HepG2 (cell line): ENCODE data around the gene TPCN2. TPM values are rescaled to one million over a fixed set of nuclear protein-coding genes. Genes with fewer than 3 reads are reported as not detected.

ENCODE experiments used
- ATAC-seq: fragments of 200-7000 bp; cut with Tn5 transposase; 3 replicates; pipeline ENCODE4 v1.9.1; 2020; ENCODE audit warnings: mild to moderate bottlenecking, moderate library complexity
- BruUV-seq: library from RNA; stranded (reverse); fragments of 400-500 nt; replicated peaks from 2 replicates; lab custom pipeline; 2021; lab: Mats Ljungman, UMichigan
- CTCF ChIA-PET: fragments of 300-600 bp; formaldehyde crosslinking; extraction: SDS; loops from one replicate; lab custom pipeline; 2021; ENCODE audit warnings: low total read pairs, inconsistent platforms, low intra/inter-chr PET ratio; lab: Yijun Ruan, JAX
- POLR2A ChIA-PET: fragments of 350-600 bp; sonication (Branson Sonifier 250); formaldehyde crosslinking; loops from one replicate; lab custom pipeline; 2020; ENCODE audit warnings: antibody characterized with exemption, inconsistent platforms; lab: Yijun Ruan, JAX
- DNase-seq: peaks from one replicate; pipeline ENCODE4 v3.0.0-alpha.2; 2015; ENCODE audit warnings: low spot score
- FAIRE-seq: peaks from 3 replicates; lab custom pipeline; 2011; peaks lifted over from hg19 to GRCh38; lab: Jason Lieb, UNC
- H2AFZ ChIP-seq: one replicate; pipeline ENCODE4 v1.6.1; 2011; ENCODE audit warnings: low read length, inconsistent platforms
- H3K27ac ChIP-seq: fragments of 300-600 bp; 3 replicates; pipeline ENCODE4 v1.8.0; 2011; ENCODE audit warnings: mixed run types, mild to moderate bottlenecking, mixed read lengths, low read length, inconsistent platforms; ENCODE audit not compliant: insufficient read depth; ENCODE audit errors: extremely low read length
- H3K27me3 ChIP-seq, 2 experiments: fragments of 200-600 bp in 1 of 2; 2 replicates in 1 of 2; 3 replicates in 1 of 2; pipeline versions ENCODE4 v1.6.0 to v1.8.0; 2011; ENCODE audit warnings: low read length in 2 of 2, mild to moderate bottlenecking in 2 of 2, moderate library complexity in 2 of 2, inconsistent platforms in 1 of 2; ENCODE audit not compliant: insufficient read depth in 2 of 2, control insufficient read depth in 1 of 2
- H3K36me3 ChIP-seq, 2 experiments: fragments of 200-600 bp in 1 of 2; replicated peaks in 1 of 2; 2 replicates in 1 of 2; 3 replicates in 1 of 2; pipeline versions ENCODE4 v1.5.1 to v1.8.0; 2011; ENCODE audit warnings: low read length in 2 of 2, inconsistent platforms in 1 of 2; ENCODE audit not compliant: insufficient read depth in 2 of 2, control insufficient read depth in 1 of 2
- H3K4me1 ChIP-seq: 2 replicates; pipeline ENCODE4 v1.5.1; 2012; ENCODE audit warnings: low read length, inconsistent platforms; ENCODE audit not compliant: insufficient read depth
- H3K4me2 ChIP-seq: 2 replicates; pipeline ENCODE4 v1.6.0; 2011; ENCODE audit warnings: low read depth, low read length, inconsistent platforms
- H3K4me3 ChIP-seq, 3 experiments: fragments of 200-600 bp in 1 of 3; sonication (generic), shearing (Covaris generic) in 1 of 3; replicated peaks in 1 of 3; 2 replicates each; pipeline ENCODE4 v1.5.1; 2011 to 2016; ENCODE audit warnings: low read length in 3 of 3, inconsistent platforms in 2 of 3, low read depth in 2 of 3, mild to moderate bottlenecking in 2 of 3, control low read depth in 1 of 3, mixed read lengths in 1 of 3; ENCODE audit not compliant: insufficient read depth in 1 of 3
- H3K79me2 ChIP-seq: one replicate; pipeline ENCODE4 v1.6.1; 2011; ENCODE audit warnings: low read length, inconsistent platforms; ENCODE audit not compliant: insufficient read depth
- H3K9ac ChIP-seq: 2 replicates; pipeline ENCODE4 v1.6.0; 2011; ENCODE audit warnings: mild to moderate bottlenecking, low read depth, low read length, inconsistent platforms; ENCODE audit not compliant: insufficient read depth
- H3K9me3 ChIP-seq: 2 replicates; pipeline ENCODE4 v1.5.1; 2012; ENCODE audit warnings: mild to moderate bottlenecking, low read length
- H4K20me1 ChIP-seq: 2 replicates; pipeline ENCODE4 v1.6.0; 2011; ENCODE audit warnings: inconsistent platforms, mild to moderate bottlenecking, low read length, moderate library complexity; ENCODE audit not compliant: insufficient read depth
- CREB1 ChIP-seq, 2 experiments: fragments of 450-650 bp in 1 of 2; IDR thresholded peaks; 2 replicates each; pipeline ENCODE4 v1.6.1; 2016 to 2017; ENCODE audit warnings: control low read depth in 1 of 2, mild to moderate bottlenecking in 1 of 2, missing compliant biosample characterization in 1 of 2, missing genetic modification characterization in 1 of 2
- GFI1 ChIP-seq: sonication (generic); formaldehyde crosslinking; IDR thresholded peaks from 2 replicates; pipeline ENCODE4 v1.5.0; 2020; ENCODE audit warnings: missing genetic modification reagents, mild to moderate bottlenecking, borderline replicate concordance
- NFIC ChIP-seq: IDR thresholded peaks from 2 replicates; pipeline ENCODE4 v1.6.1; 2012; ENCODE audit warnings: mild to moderate bottlenecking, low read length, inconsistent platforms
- ZZZ3 ChIP-seq: sonication (generic); formaldehyde crosslinking; IDR thresholded peaks from 2 replicates; pipeline ENCODE4 v1.4.0; 2020; ENCODE audit warnings: missing genetic modification reagents, mild to moderate bottlenecking, borderline replicate concordance
- WGBS: methylation state at CpG from one replicate; pipeline ENCODE4 v1.1.6; 2017; ENCODE audit warnings: low lambda C conversion rate; 5-methylcytosine and 5-hydroxymethylcytosine counted together
- in situ Hi-C: cut with HindIII; loops from 2 replicates; pipeline ENCODE4 v1.10.0; 2017; ENCODE audit warnings: low pct_unique_long_range_greater_than_20kb; ENCODE audit not compliant: extremely low pct_ligation_motif_present
- intact Hi-C: fragments of 100-400 bp; cut with micrococcal nuclease; formaldehyde crosslinking; loops from one replicate; pipeline ENCODE4 v1.10.0; 2022; ENCODE audit not compliant: unreplicated experiment
- polyA plus RNA-seq, 8 experiments: library from polyadenylated mRNA; depleted of rRNA in 3 of 8; stranded (reverse) in 7 of 8; unstranded in 1 of 8; fragments of >200 nt; fragmentation: Illumina TruSeq in 4 of 8; extraction: Trizol in 4 of 8; gene quantifications; 2 replicates each; pipeline versions ENCODE4 v1.2.1 to v1.2.3, GENCODE V29; 2011 to 2016; ENCODE audit warnings: low read depth in 4 of 8, missing spikeins in 1 of 8, mixed read lengths in 1 of 8; ENCODE audit not compliant: insufficient read depth in 1 of 8
- total RNA-seq, 5 experiments: library from RNA; depleted of rRNA; stranded (reverse); fragments of >200 nt; fragmentation: Illumina TruSeq; extraction: Trizol; gene quantifications; 2 replicates each; pipeline ENCODE4 v1.2.3, GENCODE V29; 2016; ENCODE audit warnings: low read depth in 1 of 5
- TF ChIP-seq, protein P1 (sequence below): sonication (generic); formaldehyde crosslinking; IDR thresholded peaks from 2 replicates; pipeline ENCODE4 v1.9.0; 2021; ENCODE audit warnings: missing genetic modification reagents, mild to moderate bottlenecking, borderline replicate concordance
- TF ChIP-seq, protein P2 (sequence below): sonication (generic); formaldehyde crosslinking; IDR thresholded peaks from 2 replicates; pipeline ENCODE4 v1.5.0; 2020; ENCODE audit warnings: mild to moderate bottlenecking, missing genetic modification reagents, moderate library complexity

TPCN2 gene
- total and polyA plus RNA-seq, 2 of the 13 experiments (the other 11 are each of a cell fraction or from before 2014, with no cell fraction given): 5.6 to 5.9 TPM

DNA sequence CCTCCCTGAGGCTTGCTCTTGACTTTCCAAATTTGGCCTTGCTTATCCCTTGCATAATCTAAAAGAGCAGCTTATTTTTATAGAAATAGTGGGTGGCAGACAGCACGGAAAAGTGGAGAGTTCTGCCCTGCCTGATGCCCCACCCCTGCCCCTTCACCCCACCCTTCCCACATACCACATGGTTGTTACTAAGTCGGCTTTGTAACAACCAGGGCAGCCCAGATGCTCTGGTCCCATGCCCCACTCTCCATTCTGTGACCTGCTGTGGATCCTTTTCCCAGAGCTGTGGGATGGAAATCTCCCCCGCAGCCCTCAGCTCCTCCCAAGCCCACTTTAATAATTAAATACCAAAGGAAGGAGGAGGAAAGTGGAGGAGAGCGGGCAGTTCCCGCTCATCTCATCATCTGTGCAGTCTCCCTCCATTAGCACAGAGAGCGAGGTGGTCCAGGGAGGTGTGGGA is 46.6 kb upstream of the TPCN2 start:
- no peak for TF ChIP-seq NFIC
- TF ChIP-seq ZZZ3 (CRISPR knock-in tag): no peak
- no peak for TF ChIP-seq CREB1 (IDR thresholded peaks at IDR 0.05)
- no peak for TF ChIP-seq CREB1 (CRISPR knock-in tag; IDR thresholded peaks at IDR 0.05)
- TF ChIP-seq, protein P1, sequence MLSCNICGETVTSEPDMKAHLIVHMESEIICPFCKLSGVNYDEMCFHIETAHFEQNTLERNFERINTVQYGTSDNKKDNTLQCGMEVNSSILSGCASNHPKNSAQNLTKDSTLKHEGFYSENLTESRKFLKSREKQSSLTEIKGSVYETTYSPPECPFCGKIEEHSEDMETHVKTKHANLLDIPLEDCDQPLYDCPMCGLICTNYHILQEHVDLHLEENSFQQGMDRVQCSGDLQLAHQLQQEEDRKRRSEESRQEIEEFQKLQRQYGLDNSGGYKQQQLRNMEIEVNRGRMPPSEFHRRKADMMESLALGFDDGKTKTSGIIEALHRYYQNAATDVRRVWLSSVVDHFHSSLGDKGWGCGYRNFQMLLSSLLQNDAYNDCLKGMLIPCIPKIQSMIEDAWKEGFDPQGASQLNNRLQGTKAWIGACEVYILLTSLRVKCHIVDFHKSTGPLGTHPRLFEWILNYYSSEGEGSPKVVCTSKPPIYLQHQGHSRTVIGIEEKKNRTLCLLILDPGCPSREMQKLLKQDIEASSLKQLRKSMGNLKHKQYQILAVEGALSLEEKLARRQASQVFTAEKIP: no peak
- TF ChIP-seq GFI1 (CRISPR knock-in tag): no peak
- TF ChIP-seq, protein P2, sequence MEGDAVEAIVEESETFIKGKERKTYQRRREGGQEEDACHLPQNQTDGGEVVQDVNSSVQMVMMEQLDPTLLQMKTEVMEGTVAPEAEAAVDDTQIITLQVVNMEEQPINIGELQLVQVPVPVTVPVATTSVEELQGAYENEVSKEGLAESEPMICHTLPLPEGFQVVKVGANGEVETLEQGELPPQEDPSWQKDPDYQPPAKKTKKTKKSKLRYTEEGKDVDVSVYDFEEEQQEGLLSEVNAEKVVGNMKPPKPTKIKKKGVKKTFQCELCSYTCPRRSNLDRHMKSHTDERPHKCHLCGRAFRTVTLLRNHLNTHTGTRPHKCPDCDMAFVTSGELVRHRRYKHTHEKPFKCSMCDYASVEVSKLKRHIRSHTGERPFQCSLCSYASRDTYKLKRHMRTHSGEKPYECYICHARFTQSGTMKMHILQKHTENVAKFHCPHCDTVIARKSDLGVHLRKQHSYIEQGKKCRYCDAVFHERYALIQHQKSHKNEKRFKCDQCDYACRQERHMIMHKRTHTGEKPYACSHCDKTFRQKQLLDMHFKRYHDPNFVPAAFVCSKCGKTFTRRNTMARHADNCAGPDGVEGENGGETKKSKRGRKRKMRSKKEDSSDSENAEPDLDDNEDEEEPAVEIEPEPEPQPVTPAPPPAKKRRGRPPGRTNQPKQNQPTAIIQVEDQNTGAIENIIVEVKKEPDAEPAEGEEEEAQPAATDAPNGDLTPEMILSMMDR (CRISPR knock-in tag): no peak
- TF ChIP-seq, all 625 proteins: peak for 0
- Histone ChIP-seq H3K36me3 (no peaks in the 10 kb centered on the region), H3K4me3 (no peak overlapping the region), H2AFZ (no peak overlapping the region), H3K4me1 (peaks cover 14% of the 10 kb centered on the region), H3K9me3 (no peaks in the 10 kb centered on the region), H4K20me1 (no peaks in the 10 kb centered on the region), H3K4me2 (no peak overlapping the region), H3K79me2 (no peaks in the 10 kb centered on the region), H3K27me3 (peaks cover 4 to 64% of the 10 kb centered on the region in 2 experiments; a peak in 4 of 5 replicates), H3K9ac (no peak overlapping the region), H3K27ac (no peak overlapping the region)
- BruUV-seq: no TSS peak
- in situ Hi-C loops: no loop called here
- CTCF ChIA-PET: no interaction called here
- FAIRE-seq (no peak), ATAC-seq (no peak), DNase-seq (no peak)
- 79% methylated on average over 4 of the region's 6 CpGs for WGBS
- POLR2A ChIA-PET: no interaction called here
- intact Hi-C loops: no loop called here
